Mesenchymal stem cell (in vitro differentiated cells and primary cell): ENCODE measurements around the gene TMEM231.
"Not testable (repeated sequence)": the region's sequence is repeated elsewhere in the genome, so short reads cannot be mapped to it uniquely, and the experiment has no call there.

ENCODE experiments used
- DNase-seq: peaks from one replicate; pipeline ENCODE4 v3.0.0-alpha.2; 2013
- H2AFZ ChIP-seq: one replicate; pipeline ENCODE4 v1.6.1; 2013; ENCODE audit warnings: low read depth, mild to moderate bottlenecking, control low read depth, inconsistent platforms, low read length, moderate library complexity
- H2AK5ac ChIP-seq: 2 replicates; pipeline ENCODE4 v1.6.1; 2013; ENCODE audit warnings: low read length, moderate library complexity, mild to moderate bottlenecking, inconsistent platforms; ENCODE audit not compliant: severe bottlenecking
- H2BK120ac ChIP-seq: one replicate; pipeline ENCODE4 v1.6.1; 2013; ENCODE audit warnings: low read depth, mild to moderate bottlenecking, inconsistent platforms, low read length, moderate library complexity
- H2BK12ac ChIP-seq, 2 experiments: one replicate each; pipeline ENCODE4 v1.6.1; 2013; ENCODE audit warnings: inconsistent platforms in 2 of 2, low read length in 2 of 2, mild to moderate bottlenecking in 2 of 2, moderate library complexity in 2 of 2, control low read depth in 1 of 2
- H2BK15ac ChIP-seq: one replicate; pipeline ENCODE4 v1.6.1; 2013; ENCODE audit warnings: mild to moderate bottlenecking, low read depth, inconsistent platforms; ENCODE audit not compliant: poor library complexity, severe bottlenecking
- H2BK5ac ChIP-seq: 2 replicates; pipeline ENCODE4 v1.6.1; 2013; ENCODE audit warnings: low read depth, mild to moderate bottlenecking, low read length, control low read depth, inconsistent platforms; ENCODE audit not compliant: poor library complexity, severe bottlenecking
- H3K14ac ChIP-seq, 2 experiments: one replicate each; pipeline ENCODE4 v1.6.1; 2013; ENCODE audit warnings: inconsistent platforms in 2 of 2, low read length in 2 of 2, control low read depth in 1 of 2, mild to moderate bottlenecking in 1 of 2, moderate library complexity in 1 of 2
- H3K18ac ChIP-seq, 2 experiments: one replicate each; pipeline ENCODE4 v1.6.1; 2013; ENCODE audit warnings: inconsistent platforms in 2 of 2, low read length in 2 of 2, control low read depth in 1 of 2, low read depth in 1 of 2, mild to moderate bottlenecking in 1 of 2
- H3K23ac ChIP-seq, 2 experiments: one replicate each; pipeline ENCODE4 v1.6.1; 2013; ENCODE audit warnings: inconsistent platforms in 2 of 2, low read length in 2 of 2, mild to moderate bottlenecking in 2 of 2, moderate library complexity in 2 of 2, control low read depth in 1 of 2
- H3K27ac ChIP-seq: 2 replicates; pipeline ENCODE4 v1.5.1; 2013; ENCODE audit warnings: mild to moderate bottlenecking, moderate library complexity, low read length, control low read depth, inconsistent platforms; ENCODE audit not compliant: poor library complexity, severe bottlenecking
- H3K27me3 ChIP-seq, 2 experiments: 2 replicates each; pipeline versions ENCODE4 v1.6.1 to v1.7.0; 2013; ENCODE audit warnings: low read length in 2 of 2, mild to moderate bottlenecking in 2 of 2, moderate library complexity in 2 of 2, control low read depth in 1 of 2, inconsistent platforms in 1 of 2; ENCODE audit not compliant: control insufficient read depth in 1 of 2, insufficient read depth in 1 of 2
- H3K36me3 ChIP-seq, 2 experiments: 2 replicates each; pipeline versions ENCODE4 v1.6.1 to v1.7.0; 2013; ENCODE audit warnings: low read length in 2 of 2, control low read depth in 1 of 2, inconsistent platforms in 1 of 2, low read depth in 1 of 2, mild to moderate bottlenecking in 1 of 2; ENCODE audit not compliant: insufficient read depth in 2 of 2, control insufficient read depth in 1 of 2
- H3K4ac ChIP-seq, 2 experiments: one replicate each; pipeline ENCODE4 v1.6.1; 2013; ENCODE audit warnings: inconsistent platforms in 2 of 2, low read length in 2 of 2, mild to moderate bottlenecking in 2 of 2, moderate library complexity in 2 of 2, control low read depth in 1 of 2, low read depth in 1 of 2
- H3K4me1 ChIP-seq: 2 replicates; pipeline ENCODE4 v1.6.1; 2013; ENCODE audit warnings: low read depth, low read length, control low read depth; ENCODE audit not compliant: control insufficient read depth, insufficient read depth
- H3K4me2 ChIP-seq: 2 replicates; pipeline ENCODE4 v1.6.1; 2013; ENCODE audit warnings: low read length, mild to moderate bottlenecking, inconsistent platforms; ENCODE audit not compliant: poor library complexity, severe bottlenecking
- H3K4me3 ChIP-seq, 2 experiments: 2 replicates each; pipeline versions ENCODE4 v1.5.1 to v1.7.0; 2013; ENCODE audit warnings: low read length in 2 of 2, mild to moderate bottlenecking in 2 of 2, control low read depth in 1 of 2, low read depth in 1 of 2; ENCODE audit not compliant: insufficient read depth in 1 of 2
- H3K79me1 ChIP-seq: replicated peaks from 2 replicates; pipeline ENCODE4 v1.6.1; 2013; ENCODE audit warnings: mild to moderate bottlenecking, control low read depth, low read length, inconsistent platforms; ENCODE audit not compliant: poor library complexity, severe bottlenecking
- H3K9ac ChIP-seq: 2 replicates; pipeline ENCODE4 v1.7.0; 2013; ENCODE audit warnings: mild to moderate bottlenecking, low read length, moderate library complexity
- H3K9me3 ChIP-seq: 2 replicates; pipeline ENCODE4 v1.7.0; 2013; ENCODE audit warnings: mild to moderate bottlenecking, low read length; ENCODE audit not compliant: control insufficient read depth
- H4K8ac ChIP-seq: one replicate; pipeline ENCODE4 v1.6.1; 2013; ENCODE audit warnings: inconsistent platforms, mild to moderate bottlenecking, low read length, moderate library complexity
- H4K91ac ChIP-seq: one replicate; pipeline ENCODE4 v1.6.1; 2013; ENCODE audit warnings: mild to moderate bottlenecking, low read length, inconsistent platforms
- WGBS: methylation state at CpG from one replicate; pipeline ENCODE4 v1.1.7; 2013; ENCODE audit warnings: mixed read lengths; 5-methylcytosine and 5-hydroxymethylcytosine counted together

Gene TMEM231

DNA sequence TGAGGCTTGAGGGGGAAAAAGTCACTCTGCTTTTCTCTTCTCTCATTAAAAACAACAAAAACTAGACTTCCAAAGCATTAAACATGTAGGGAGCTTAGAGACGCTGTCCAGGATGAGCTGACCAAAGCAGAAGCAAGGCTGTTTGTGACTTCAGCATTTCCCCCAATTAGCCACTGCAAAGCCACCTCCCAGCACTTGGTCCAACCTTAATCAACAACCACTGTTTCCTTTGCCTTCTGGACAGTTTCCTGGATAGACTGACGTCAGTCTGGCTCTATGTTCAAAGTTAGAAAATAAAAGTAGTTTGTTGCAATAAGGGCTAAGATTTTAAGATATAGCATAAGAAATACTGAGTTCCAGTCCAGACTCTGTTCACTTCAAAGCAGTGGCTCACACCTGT lies 3.1 kb downstream of the TMEM231 start:
- no peak overlapping the region for H4K91ac ChIP-seq
- H3K79me1 ChIP-seq, result peaks cover 8% of the 10 kb centered on the region
- no peak overlapping the region for H3K27ac ChIP-seq
- no peaks in the 10 kb centered on the region for H3K27me3 ChIP-seq
- H3K4me2 ChIP-seq, result no peak overlapping the region
- H2AK5ac ChIP-seq, result no peak overlapping the region
- H2BK5ac ChIP-seq, result no peak overlapping the region
- DNase-seq, result no peak
- peaks cover 9% of the 10 kb centered on the region for H3K4me1 ChIP-seq
- no peaks in the 10 kb centered on the region for H3K9me3 ChIP-seq
- no peak overlapping the region for H3K14ac ChIP-seq
- no peaks in the 10 kb centered on the region for H3K36me3 ChIP-seq
- H4K8ac ChIP-seq, result no peak overlapping the region
- no peak overlapping the region for H3K23ac ChIP-seq
- H3K4ac ChIP-seq, result no peak overlapping the region
- H2BK120ac ChIP-seq, result no peak overlapping the region
- WGBS, result 79% methylated on average over 1 of the region's 2 CpGs
- no peak overlapping the region for H3K4me3 ChIP-seq
- no peak overlapping the region for H2BK12ac ChIP-seq
- H3K18ac ChIP-seq, result no peak overlapping the region
- no peak overlapping the region for H2AFZ ChIP-seq
- no peak overlapping the region for H2BK15ac ChIP-seq
- no peak overlapping the region for H3K9ac ChIP-seq

DNA sequence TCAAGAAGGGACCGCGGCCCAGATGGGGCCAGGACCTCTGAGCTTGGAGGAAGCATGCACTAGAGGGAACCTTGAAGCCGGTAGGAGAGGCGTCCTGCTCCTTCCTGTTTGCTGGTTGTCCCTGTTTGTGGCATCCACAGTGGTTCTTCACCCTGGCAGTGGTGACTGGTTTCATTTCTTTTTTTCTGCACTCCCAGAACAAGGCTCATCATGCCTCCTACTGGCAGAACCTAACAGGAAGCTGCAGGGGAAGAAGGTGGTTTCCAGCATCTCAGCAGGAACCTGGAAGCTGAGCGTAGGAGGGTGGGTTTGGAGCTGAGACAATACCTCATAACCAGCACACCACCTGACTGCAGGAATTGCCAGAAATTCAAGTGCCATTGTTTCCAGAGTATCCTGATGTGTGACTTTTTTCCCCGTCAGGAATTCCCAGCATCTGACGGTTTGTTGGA lies 5.8 kb downstream of the TMEM231 start:
- Histone ChIP-seq H3K4me2 (no peak overlapping the region), H2BK120ac (no peak overlapping the region), H2BK15ac (no peak overlapping the region), H2AFZ (no peak overlapping the region), H3K9me3 (no peaks in the 10 kb centered on the region), H3K27ac (no peak overlapping the region), H3K9ac (no peak overlapping the region), H3K23ac (no peak overlapping the region), H3K4me1 (peaks cover 3% of the 10 kb centered on the region), H3K36me3 (no peaks in the 10 kb centered on the region), H3K27me3 (no peaks in the 10 kb centered on the region), H3K4ac (no peak overlapping the region), H3K79me1 (peaks cover 8% of the 10 kb centered on the region), H4K91ac (peak overlapping the region; percentile 3), H4K8ac (peak overlapping the region; percentile 60), H2AK5ac (no peak overlapping the region), H3K14ac (no peak overlapping the region), H3K4me3 (no peak overlapping the region), H3K18ac (no peak overlapping the region), H2BK12ac (no peak overlapping the region), H2BK5ac (no peak overlapping the region)
- WGBS, result 85% methylated on average over 6 of the region's 7 CpGs
- DNase-seq, result peak; percentile 49

DNA sequence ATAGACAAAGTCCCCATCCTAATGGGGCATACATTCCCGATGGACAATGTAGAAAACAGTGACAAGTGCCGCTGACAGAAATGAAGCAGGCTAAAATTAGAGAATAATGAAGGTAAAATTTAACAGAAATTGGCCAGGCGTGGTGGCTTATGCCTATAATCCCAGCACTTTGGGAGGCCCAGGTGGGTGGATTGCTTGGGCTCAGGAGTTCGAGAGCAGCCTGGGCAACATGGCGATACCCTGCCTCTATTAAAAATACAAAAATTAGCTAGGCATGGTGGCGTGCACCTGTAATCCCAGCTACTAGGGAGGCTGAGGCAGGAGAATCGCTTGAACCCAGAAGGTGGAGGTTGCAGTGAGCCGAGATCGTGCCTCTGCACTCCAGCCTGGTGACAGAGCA lies 7.6 kb downstream of the TMEM231 start:
- H3K4me3 ChIP-seq, H3K18ac ChIP-seq, H3K79me1 ChIP-seq, H2AFZ ChIP-seq, H2BK12ac ChIP-seq, H3K9ac ChIP-seq, H3K4me2 ChIP-seq, DNase-seq, H4K8ac ChIP-seq, H3K27me3 ChIP-seq, H3K4me1 ChIP-seq, H3K14ac ChIP-seq, H2AK5ac ChIP-seq, H2BK15ac ChIP-seq, H4K91ac ChIP-seq, H3K9me3 ChIP-seq, H2BK120ac ChIP-seq, H3K23ac ChIP-seq, H2BK5ac ChIP-seq, H3K4ac ChIP-seq, H3K27ac ChIP-seq: not testable (repeated sequence)
- WGBS, result 99% methylated on average over 7 of the region's 9 CpGs
- peaks cover 0 to 10% of the 10 kb centered on the region in 2 experiments for H3K36me3 ChIP-seq

DNA sequence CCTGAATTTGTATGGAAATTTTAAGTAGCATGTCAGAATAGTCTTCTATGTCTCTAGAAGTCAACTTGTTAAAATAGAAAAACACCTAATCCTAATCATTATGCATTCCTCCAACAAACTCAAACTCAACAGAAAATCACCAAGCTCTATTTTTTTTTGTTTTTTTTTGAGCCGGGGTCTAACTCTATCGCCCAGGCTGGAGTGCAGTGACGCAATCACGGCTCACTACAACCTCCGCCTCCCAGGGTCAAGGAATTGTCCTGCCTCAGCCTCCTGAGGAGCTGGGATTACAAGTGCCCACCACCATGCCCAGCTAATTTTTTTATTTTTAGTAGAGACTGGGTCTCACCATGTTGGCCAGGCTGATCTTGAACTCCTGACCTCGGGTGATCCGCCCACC lies 9.8 kb downstream of the TMEM231 start:
- no peak overlapping the region for H2AFZ ChIP-seq
- no peak overlapping the region for H4K91ac ChIP-seq

More for the DNA sequence above, 9.8 kb downstream of the TMEM231 start:
- H3K9ac ChIP-seq, result no peak overlapping the region
- no peak overlapping the region for H3K14ac ChIP-seq
- H2AK5ac ChIP-seq, result no peak overlapping the region
- no peak overlapping the region for H3K18ac ChIP-seq
- H2BK120ac ChIP-seq, result no peak overlapping the region
- H3K4ac ChIP-seq, result no peak overlapping the region
- peaks cover 0 to 15% of the 10 kb centered on the region in 2 experiments for H3K36me3 ChIP-seq
- no peaks in the 10 kb centered on the region for H3K9me3 ChIP-seq
- WGBS, result 96% methylated on average over 7 of the region's 7 CpGs
- H3K79me1 ChIP-seq, result peaks cover 2% of the 10 kb centered on the region
- no peak overlapping the region for H2BK15ac ChIP-seq
- no peak overlapping the region for H3K4me3 ChIP-seq
- no peak for DNase-seq
- H3K23ac ChIP-seq, result no peak overlapping the region
- H3K4me2 ChIP-seq, result no peak overlapping the region
- H2BK12ac ChIP-seq, result no peak overlapping the region
- no peak overlapping the region for H2BK5ac ChIP-seq
- H3K4me1 ChIP-seq, result peaks cover 1% of the 10 kb centered on the region
- no peak overlapping the region for H4K8ac ChIP-seq
- no peak overlapping the region for H3K27ac ChIP-seq
- no peaks in the 10 kb centered on the region for H3K27me3 ChIP-seq
